ENCODE data around the gene NAA25.

NAA25 gene

GRCh38 chr12:112035219-112035785 is 73.3 kb downstream of the NAA25 start:
- TF ChIP-seq REST (IDR thresholded peaks at IDR 0.05; ENCODE audit: insufficient read depth in 1 of 2, low read depth in 2 of 2, low read length in 2 of 2) (no peak), TAF1 (IDR thresholded peaks at IDR 0.05; ENCODE audit: borderline replicate concordance, insufficient read depth, low read length) (no peak), FOXP2 (optimal IDR thresholded peaks at IDR 0.05; ENCODE audit: borderline replicate concordance, extremely low read depth, extremely low read length, insufficient read depth) (no peak), SIN3A (IDR thresholded peaks at IDR 0.05; ENCODE audit: borderline replicate concordance, insufficient read depth, low read length) (no peak), POLR2AphosphoS5 (IDR thresholded peaks at IDR 0.05; ENCODE audit: low read depth, low read length) (no peak)

- no peak for TF ChIP-seq FOXP2 (optimal IDR thresholded peaks at IDR 0.05; ENCODE audit: borderline replicate concordance, extremely low read depth, extremely low read length, insufficient read depth)
- no peak for TF ChIP-seq TAF1 (IDR thresholded peaks at IDR 0.05; ENCODE audit: borderline replicate concordance, insufficient read depth, low read length)
- TF ChIP-seq POLR2AphosphoS5 (IDR thresholded peaks at IDR 0.05; ENCODE audit: low read depth, low read length) = no peak
- no peak for TF ChIP-seq SIN3A (IDR thresholded peaks at IDR 0.05; ENCODE audit: borderline replicate concordance, insufficient read depth, low read length)
- TF ChIP-seq REST (IDR thresholded peaks at IDR 0.05; ENCODE audit: insufficient read depth in 1 of 2, low read depth in 2 of 2, low read length in 2 of 2) = no peak
Observed at GRCh38 chr12:112032292-112032691, 76.3 kb downstream of the NAA25 start.

- TF ChIP-seq POLR2AphosphoS5 (IDR thresholded peaks at IDR 0.05; ENCODE audit: low read depth, low read length) (no peak), TAF1 (IDR thresholded peaks at IDR 0.05; ENCODE audit: borderline replicate concordance, insufficient read depth, low read length) (no peak), FOXP2 (optimal IDR thresholded peaks at IDR 0.05; ENCODE audit: borderline replicate concordance, extremely low read depth, extremely low read length, insufficient read depth) (no peak), SIN3A (IDR thresholded peaks at IDR 0.05; ENCODE audit: borderline replicate concordance, insufficient read depth, low read length) (no peak), REST (IDR thresholded peaks at IDR 0.05; ENCODE audit: insufficient read depth in 1 of 2, low read depth in 2 of 2, low read length in 2 of 2) (no peak)
Observed at GRCh38 chr12:112031472-112031871, 77.1 kb downstream of the NAA25 start.

- TF ChIP-seq TAF1 (IDR thresholded peaks at IDR 0.05; ENCODE audit: borderline replicate concordance, insufficient read depth, low read length) (no peak), REST (IDR thresholded peaks at IDR 0.05; ENCODE audit: insufficient read depth in 1 of 2, low read depth in 2 of 2, low read length in 2 of 2) (no peak), FOXP2 (optimal IDR thresholded peaks at IDR 0.05; ENCODE audit: borderline replicate concordance, extremely low read depth, extremely low read length, insufficient read depth) (no peak), SIN3A (IDR thresholded peaks at IDR 0.05; ENCODE audit: borderline replicate concordance, insufficient read depth, low read length) (no peak), POLR2AphosphoS5 (IDR thresholded peaks at IDR 0.05; ENCODE audit: low read depth, low read length) (no peak)
Observed at GRCh38 chr12:112029301-112029700, 79.3 kb downstream of the NAA25 start.
